ENCODE measurements around the gene CLDN3. TPM values are rescaled to one million over a fixed set of nuclear protein-coding genes. Genes with fewer than 3 reads are reported as not detected.

CLDN3 gene
- total and polyA plus RNA-seq, 10 of the 15 experiments (the other 5 are each of a cell fraction or from before 2014, with no cell fraction given), result 0.05 TPM; not detected in 9

DNA sequence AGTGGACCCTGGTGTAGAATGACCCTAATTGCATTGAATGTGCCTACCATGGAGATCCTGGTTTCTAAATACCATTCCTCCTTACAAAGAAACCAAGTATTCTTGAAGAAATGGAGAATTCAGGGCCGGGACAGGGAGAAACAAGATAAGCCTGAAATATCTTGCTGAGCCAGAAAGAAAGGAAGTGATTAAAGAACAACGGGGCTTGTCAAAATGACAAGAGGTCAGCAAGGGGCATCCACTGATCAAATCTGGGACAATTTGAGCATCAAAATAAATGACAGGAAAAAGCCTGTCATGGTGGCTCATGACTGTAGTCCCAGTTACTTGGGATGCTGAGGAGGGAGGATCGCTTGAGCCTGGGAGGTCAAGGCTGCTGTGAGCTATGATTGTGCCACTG, 39.6 kb downstream of the CLDN3 start:
- TF ChIP-seq, protein P1, sequence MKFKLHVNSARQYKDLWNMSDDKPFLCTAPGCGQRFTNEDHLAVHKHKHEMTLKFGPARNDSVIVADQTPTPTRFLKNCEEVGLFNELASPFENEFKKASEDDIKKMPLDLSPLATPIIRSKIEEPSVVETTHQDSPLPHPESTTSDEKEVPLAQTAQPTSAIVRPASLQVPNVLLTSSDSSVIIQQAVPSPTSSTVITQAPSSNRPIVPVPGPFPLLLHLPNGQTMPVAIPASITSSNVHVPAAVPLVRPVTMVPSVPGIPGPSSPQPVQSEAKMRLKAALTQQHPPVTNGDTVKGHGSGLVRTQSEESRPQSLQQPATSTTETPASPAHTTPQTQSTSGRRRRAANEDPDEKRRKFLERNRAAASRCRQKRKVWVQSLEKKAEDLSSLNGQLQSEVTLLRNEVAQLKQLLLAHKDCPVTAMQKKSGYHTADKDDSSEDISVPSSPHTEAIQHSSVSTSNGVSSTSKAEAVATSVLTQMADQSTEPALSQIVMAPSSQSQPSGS (IDR thresholded peaks at IDR 0.05; ENCODE audit: low read length), result no peak
- TF ChIP-seq RAD51 (IDR thresholded peaks at IDR 0.05), result no peak
- TF ChIP-seq BMI1 (IDR thresholded peaks at IDR 0.05; ENCODE audit: borderline replicate concordance), result no peak
- no peak for TF ChIP-seq HDGF (IDR thresholded peaks at IDR 0.05)
- TF ChIP-seq, protein P2, sequence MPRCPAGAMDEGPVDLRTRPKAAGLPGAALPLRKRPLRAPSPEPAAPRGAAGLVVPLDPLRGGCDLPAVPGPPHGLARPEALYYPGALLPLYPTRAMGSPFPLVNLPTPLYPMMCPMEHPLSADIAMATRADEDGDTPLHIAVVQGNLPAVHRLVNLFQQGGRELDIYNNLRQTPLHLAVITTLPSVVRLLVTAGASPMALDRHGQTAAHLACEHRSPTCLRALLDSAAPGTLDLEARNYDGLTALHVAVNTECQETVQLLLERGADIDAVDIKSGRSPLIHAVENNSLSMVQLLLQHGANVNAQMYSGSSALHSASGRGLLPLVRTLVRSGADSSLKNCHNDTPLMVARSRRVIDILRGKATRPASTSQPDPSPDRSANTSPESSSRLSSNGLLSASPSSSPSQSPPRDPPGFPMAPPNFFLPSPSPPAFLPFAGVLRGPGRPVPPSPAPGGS (IDR thresholded peaks at IDR 0.05; ENCODE audit: borderline replicate concordance, insufficient read depth, low read depth, low read length, poor library complexity, severe bottlenecking), result no peak
- no peak for TF ChIP-seq CREB1 (IDR thresholded peaks at IDR 0.05; ENCODE audit: low read depth)
- no peak for TF ChIP-seq PML (IDR thresholded peaks at IDR 0.05; ENCODE audit: low read length)
- no peak for TF ChIP-seq SIN3A (IDR thresholded peaks at IDR 0.05; ENCODE audit: low read depth, low read length)
- no peak for TF ChIP-seq NRF1 (conservative IDR thresholded peaks at IDR 0.05; ENCODE audit: low read depth, low read length)
- TF ChIP-seq POLR2AphosphoS2 (IDR thresholded peaks at IDR 0.05; ENCODE audit: low read depth, low read length), result no peak
- TF ChIP-seq NR2C1 (IDR thresholded peaks at IDR 0.05), result no peak
- no peak for TF ChIP-seq FOS (IDR thresholded peaks at IDR 0.05; ENCODE audit: borderline replicate concordance, extremely low read depth, insufficient read length)
- no peaks in the 10 kb centered on the region for H3K27me3 ChIP-seq (replicated peaks in 1 of 2; ENCODE audit: control insufficient read depth in 2 of 2, insufficient read depth in 2 of 2, low read length in 1 of 2)
- no peak for FAIRE-seq
- no peaks in the 10 kb centered on the region for H3K79me2 ChIP-seq (ENCODE audit: control insufficient read depth, insufficient read depth, low read length)
- no peak overlapping the region for H2AFZ ChIP-seq (ENCODE audit: control insufficient read depth, low read depth, low read length)
- H3K9ac ChIP-seq (ENCODE audit: control insufficient read depth, insufficient read depth, low read length), result no peak overlapping the region
- ChIA-PET POLR2A (interaction anchor here (1.2 kb wide), 1 partner anchor 112 kb away, joined by 8 read pairs; the partner anchor contains the start of gene METTL27), SMC1A (ENCODE audit: uncharacterized antibody, unreplicated experiment) (no interaction called here), CTCF (interaction anchor here (1.3 kb wide), 1 partner anchor 123 kb away, joined by 5 read pairs; no protein-coding TSS in a partner anchor), RAD21 (ENCODE audit: unreplicated experiment) (interaction anchor here (0.6 kb wide), 1 partner anchor 145 kb away, joined by 3 read pairs; no protein-coding TSS in a partner anchor)
- DNase-seq (ENCODE audit: low read depth, low spot score), result no peak
- no peak overlapping the region for H3K4me2 ChIP-seq (ENCODE audit: control insufficient read depth, insufficient read depth)
- H3K36me3 ChIP-seq (ENCODE audit: control insufficient read depth in 2 of 2, insufficient read depth in 2 of 2, low read length in 1 of 2), result no peaks in the 10 kb centered on the region; a peak in 1 of 4 replicates
- BruUV-seq (replicated peaks), result no TSS peak
- intact Hi-C loops (cut with micrococcal nuclease; ENCODE audit: unreplicated experiment) (loop anchor here (10.0 kb wide), 1 partner anchor 206 kb away; the partner anchor contains the start of gene BAZ1B), in situ Hi-C loops (cut with MboI) (loop anchor here (5.0 kb wide), 1 partner anchor 123 kb away; no protein-coding TSS in a partner anchor)
- 9% methylated on average over 3 of the region's 3 CpGs for WGBS (ENCODE audit: insufficient coverage, insufficient replicate concordance, low lambda C conversion rate, missing lambda C conversion rate)
- no peak for ATAC-seq
- H3K9me3 ChIP-seq (replicated peaks; ENCODE audit: control insufficient read depth, insufficient read depth, low read length), result no peaks in the 10 kb centered on the region
- H3K4me1 ChIP-seq (ENCODE audit: control insufficient read depth, insufficient read depth, low read length), result no peaks in the 10 kb centered on the region; the same call in 1 of the 2 replicates
- H3K27ac ChIP-seq (ENCODE audit: control insufficient read depth, insufficient read depth), result no peak overlapping the region
- no peak overlapping the region for H3K4me3 ChIP-seq
- H4K20me1 ChIP-seq (ENCODE audit: control insufficient read depth, insufficient read depth), result no peaks in the 10 kb centered on the region

Measured in GM12878 (cell line).